HEK293 (cell line): ENCODE data around the gene MAU2.

Experiments used
- KLF8 ChIP-seq: fragments of 450-650 bp; formaldehyde crosslinking; IDR thresholded peaks from 2 replicates; pipeline ENCODE4 v1.5.1; 2016; ENCODE audit warnings: missing biosample characterization, missing genetic modification characterization
- REPIN1 ChIP-seq: fragments of 450-650 bp; formaldehyde crosslinking; IDR thresholded peaks from 2 replicates; pipeline ENCODE4 v1.5.1; 2017; ENCODE audit warnings: missing biosample characterization, missing genetic modification characterization, low read depth
- TCF7L2 ChIP-seq: IDR thresholded peaks from 2 replicates; pipeline ENCODE4 v1.6.1; 2011; ENCODE audit warnings: low read depth, mild to moderate bottlenecking, inconsistent platforms, low read length, moderate library complexity, borderline replicate concordance
- YY1 ChIP-seq: fragments of 450-650 bp; formaldehyde crosslinking; IDR thresholded peaks from 2 replicates; pipeline ENCODE4 v1.5.1; 2018; ENCODE audit warnings: missing biosample characterization, missing genetic modification characterization
- ZBTB21 ChIP-seq: fragments of 450-650 bp; formaldehyde crosslinking; IDR thresholded peaks from 2 replicates; pipeline ENCODE4 v1.5.1; 2017; ENCODE audit warnings: missing biosample characterization, missing genetic modification characterization
- ZFHX2 ChIP-seq: fragments of 450-650 bp; formaldehyde crosslinking; conservative IDR thresholded peaks from 2 replicates; pipeline ENCODE4 v1.5.1; 2016; ENCODE audit warnings: missing biosample characterization, missing genetic modification characterization
- ZFP69B ChIP-seq: fragments of 450-650 bp; formaldehyde crosslinking; IDR thresholded peaks from 2 replicates; pipeline ENCODE4 v1.5.1; 2016; ENCODE audit warnings: missing biosample characterization, missing genetic modification characterization
- ZIC2 ChIP-seq: fragments of 450-650 bp; formaldehyde crosslinking; IDR thresholded peaks from 2 replicates; pipeline ENCODE4 v1.5.1; 2016; ENCODE audit warnings: missing biosample characterization, missing genetic modification characterization
- ZNF10 ChIP-seq: fragments of 450-650 bp; formaldehyde crosslinking; IDR thresholded peaks from 2 replicates; pipeline ENCODE4 v1.5.1; 2017; ENCODE audit warnings: missing biosample characterization, missing genetic modification characterization
- ZNF146 ChIP-seq: fragments of 450-650 bp; formaldehyde crosslinking; IDR thresholded peaks from 2 replicates; pipeline ENCODE4 v1.5.1; 2016; ENCODE audit warnings: missing biosample characterization, missing genetic modification characterization
- ZNF274 ChIP-seq, 2 experiments: fragments of 200-500 bp in 1 of 2; fragments of 450-650 bp in 1 of 2; sonication (Bioruptor generic) in 1 of 2; formaldehyde crosslinking in 1 of 2; IDR thresholded peaks; 2 replicates each; pipeline versions ENCODE4 v1.5.1 to v1.6.1; 2014 to 2016; ENCODE audit warnings: borderline replicate concordance in 1 of 2, inconsistent platforms in 1 of 2, low read length in 1 of 2, missing biosample characterization in 1 of 2, missing genetic modification characterization in 1 of 2
- ZNF280C ChIP-seq: fragments of 450-650 bp; formaldehyde crosslinking; IDR thresholded peaks from 2 replicates; pipeline ENCODE4 v1.5.1; 2016; ENCODE audit warnings: missing biosample characterization, missing genetic modification characterization
- ZNF302 ChIP-seq: fragments of 450-650 bp; formaldehyde crosslinking; IDR thresholded peaks from 2 replicates; pipeline ENCODE4 v1.5.1; 2016; ENCODE audit warnings: missing biosample characterization, missing genetic modification characterization, low read depth
- ZNF473 ChIP-seq: fragments of 450-650 bp; formaldehyde crosslinking; IDR thresholded peaks from 2 replicates; pipeline ENCODE4 v1.5.1; 2017; ENCODE audit warnings: missing biosample characterization, missing genetic modification characterization
- ZNF510 ChIP-seq: fragments of 450-650 bp; formaldehyde crosslinking; IDR thresholded peaks from 2 replicates; pipeline ENCODE4 v1.5.1; 2018; ENCODE audit warnings: mild to moderate bottlenecking, missing genetic modification characterization, missing biosample characterization; ENCODE audit not compliant: insufficient replicate concordance
- ZNF555 ChIP-seq: fragments of 450-650 bp; formaldehyde crosslinking; conservative IDR thresholded peaks from 2 replicates; pipeline ENCODE4 v1.5.1; 2017; ENCODE audit warnings: missing biosample characterization, mild to moderate bottlenecking, missing genetic modification characterization, inconsistent platforms
- ZNF561 ChIP-seq: fragments of 450-650 bp; IDR thresholded peaks from 2 replicates; pipeline ENCODE4 v1.5.1; 2018; ENCODE audit warnings: missing biosample characterization, missing genetic modification characterization, borderline replicate concordance
- ZNF707 ChIP-seq: fragments of 450-650 bp; formaldehyde crosslinking; IDR thresholded peaks from 2 replicates; pipeline ENCODE4 v1.5.1; 2016; ENCODE audit warnings: missing biosample characterization, missing genetic modification characterization
- ZNF785 ChIP-seq: fragments of 450-650 bp; formaldehyde crosslinking; IDR thresholded peaks from 2 replicates; pipeline ENCODE4 v1.5.1; 2016; ENCODE audit warnings: missing biosample characterization, missing genetic modification characterization
- ZSCAN30 ChIP-seq: fragments of 450-650 bp; IDR thresholded peaks from 2 replicates; pipeline ENCODE4 v1.5.1; 2018; ENCODE audit warnings: missing biosample characterization, mild to moderate bottlenecking, missing genetic modification characterization, moderate library complexity
- ZXDB ChIP-seq: fragments of 450-650 bp; formaldehyde crosslinking; IDR thresholded peaks from 2 replicates; pipeline ENCODE4 v1.5.1; 2016; ENCODE audit warnings: missing biosample characterization, missing genetic modification characterization
- TF ChIP-seq, protein P1 (sequence below): fragments of 450-650 bp; formaldehyde crosslinking; IDR thresholded peaks from 2 replicates; pipeline ENCODE4; 2016; ENCODE audit warnings: missing biosample characterization, missing genetic modification characterization
- TF ChIP-seq, protein P2 (sequence below): fragments of 450-650 bp; formaldehyde crosslinking; IDR thresholded peaks from 2 replicates; pipeline ENCODE4 v1.5.1; 2016; ENCODE audit warnings: missing biosample characterization, missing genetic modification characterization, borderline replicate concordance
- TF ChIP-seq, protein P3 (sequence below): fragments of 450-650 bp; formaldehyde crosslinking; IDR thresholded peaks from 2 replicates; pipeline ENCODE4 v1.5.1; 2016; ENCODE audit warnings: missing biosample characterization, missing genetic modification characterization
- TF ChIP-seq, protein P4 (sequence below): fragments of 450-650 bp; formaldehyde crosslinking; IDR thresholded peaks from 2 replicates; pipeline ENCODE4 v1.5.1; 2016; ENCODE audit warnings: missing biosample characterization, missing genetic modification characterization

The MAU2 gene

GRCh38 chr19:19385131-19385895 is 64.7 kb downstream of the MAU2 start (continued):
- TF ChIP-seq ZIC2 (tag by site-specific recombination) (peak; percentile 83), ZNF707 (tag by site-specific recombination) (no peak), YY1 (tag by site-specific recombination) (no peak), ZNF561 (tag by site-specific recombination) (peak; percentile 14; the same call in 1 of the 2 replicates), ZSCAN30 (tag by site-specific recombination) (peak; percentile 44; the same call in 1 of the 2 replicates), ZNF10 (no peak), REPIN1 (tag by site-specific recombination) (no peak), ZXDB (tag by site-specific recombination) (peak; percentile 100), ZFHX2 (0 out of 2 replicates have a peak, but pooled peaks have one; percentile 21), ZFP69B (tag by site-specific recombination) (no peak), ZNF473 (tag by site-specific recombination) (no peak), ZNF146 (tag by site-specific recombination) (no peak), ZNF280C (tag by site-specific recombination) (no peak), ZNF785 (tag by site-specific recombination) (no peak), ZNF510 (tag by site-specific recombination) (no peak), KLF8 (peak; percentile 79), ZNF274 (IDR thresholded peaks at IDR 0.05; ENCODE audit: low read length) (no peak), ZNF274 (tag by site-specific recombination; IDR thresholded peaks at IDR 0.05; ENCODE audit: borderline replicate concordance) (no peak), ZBTB21 (no peak), ZNF555 (tag by site-specific recombination) (no peak), ZNF302 (no peak), TCF7L2 (no peak)
- TF ChIP-seq, protein P1, sequence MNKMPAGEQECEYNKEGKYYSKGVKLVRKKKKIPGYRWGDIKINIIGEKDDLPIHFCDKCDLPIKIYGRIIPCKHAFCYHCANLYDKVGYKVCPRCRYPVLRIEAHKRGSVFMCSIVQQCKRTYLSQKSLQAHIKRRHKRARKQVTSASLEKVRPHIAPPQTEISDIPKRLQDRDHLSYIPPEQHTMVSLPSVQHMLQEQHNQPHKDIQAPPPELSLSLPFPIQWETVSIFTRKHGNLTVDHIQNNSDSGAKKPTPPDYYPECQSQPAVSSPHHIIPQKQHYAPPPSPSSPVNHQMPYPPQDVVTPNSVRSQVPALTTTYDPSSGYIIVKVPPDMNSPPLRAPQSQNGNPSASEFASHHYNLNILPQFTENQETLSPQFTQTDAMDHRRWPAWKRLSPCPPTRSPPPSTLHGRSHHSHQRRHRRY (tag by site-specific recombination), result no peak
- TF ChIP-seq, protein P2, sequence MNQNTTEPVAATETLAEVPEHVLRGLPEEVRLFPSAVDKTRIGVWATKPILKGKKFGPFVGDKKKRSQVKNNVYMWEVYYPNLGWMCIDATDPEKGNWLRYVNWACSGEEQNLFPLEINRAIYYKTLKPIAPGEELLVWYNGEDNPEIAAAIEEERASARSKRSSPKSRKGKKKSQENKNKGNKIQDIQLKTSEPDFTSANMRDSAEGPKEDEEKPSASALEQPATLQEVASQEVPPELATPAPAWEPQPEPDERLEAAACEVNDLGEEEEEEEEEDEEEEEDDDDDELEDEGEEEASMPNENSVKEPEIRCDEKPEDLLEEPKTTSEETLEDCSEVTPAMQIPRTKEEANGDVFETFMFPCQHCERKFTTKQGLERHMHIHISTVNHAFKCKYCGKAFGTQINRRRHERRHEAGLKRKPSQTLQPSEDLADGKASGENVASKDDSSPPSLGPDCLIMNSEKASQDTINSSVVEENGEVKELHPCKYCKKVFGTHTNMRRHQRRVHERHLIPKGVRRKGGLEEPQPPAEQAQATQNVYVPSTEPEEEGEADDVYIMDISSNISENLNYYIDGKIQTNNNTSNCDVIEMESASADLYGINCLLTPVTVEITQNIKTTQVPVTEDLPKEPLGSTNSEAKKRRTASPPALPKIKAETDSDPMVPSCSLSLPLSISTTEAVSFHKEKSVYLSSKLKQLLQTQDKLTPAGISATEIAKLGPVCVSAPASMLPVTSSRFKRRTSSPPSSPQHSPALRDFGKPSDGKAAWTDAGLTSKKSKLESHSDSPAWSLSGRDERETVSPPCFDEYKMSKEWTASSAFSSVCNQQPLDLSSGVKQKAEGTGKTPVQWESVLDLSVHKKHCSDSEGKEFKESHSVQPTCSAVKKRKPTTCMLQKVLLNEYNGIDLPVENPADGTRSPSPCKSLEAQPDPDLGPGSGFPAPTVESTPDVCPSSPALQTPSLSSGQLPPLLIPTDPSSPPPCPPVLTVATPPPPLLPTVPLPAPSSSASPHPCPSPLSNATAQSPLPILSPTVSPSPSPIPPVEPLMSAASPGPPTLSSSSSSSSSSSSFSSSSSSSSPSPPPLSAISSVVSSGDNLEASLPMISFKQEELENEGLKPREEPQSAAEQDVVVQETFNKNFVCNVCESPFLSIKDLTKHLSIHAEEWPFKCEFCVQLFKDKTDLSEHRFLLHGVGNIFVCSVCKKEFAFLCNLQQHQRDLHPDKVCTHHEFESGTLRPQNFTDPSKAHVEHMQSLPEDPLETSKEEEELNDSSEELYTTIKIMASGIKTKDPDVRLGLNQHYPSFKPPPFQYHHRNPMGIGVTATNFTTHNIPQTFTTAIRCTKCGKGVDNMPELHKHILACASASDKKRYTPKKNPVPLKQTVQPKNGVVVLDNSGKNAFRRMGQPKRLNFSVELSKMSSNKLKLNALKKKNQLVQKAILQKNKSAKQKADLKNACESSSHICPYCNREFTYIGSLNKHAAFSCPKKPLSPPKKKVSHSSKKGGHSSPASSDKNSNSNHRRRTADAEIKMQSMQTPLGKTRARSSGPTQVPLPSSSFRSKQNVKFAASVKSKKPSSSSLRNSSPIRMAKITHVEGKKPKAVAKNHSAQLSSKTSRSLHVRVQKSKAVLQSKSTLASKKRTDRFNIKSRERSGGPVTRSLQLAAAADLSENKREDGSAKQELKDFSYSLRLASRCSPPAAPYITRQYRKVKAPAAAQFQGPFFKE (tag by site-specific recombination), result no peak
- TF ChIP-seq, protein P3, sequence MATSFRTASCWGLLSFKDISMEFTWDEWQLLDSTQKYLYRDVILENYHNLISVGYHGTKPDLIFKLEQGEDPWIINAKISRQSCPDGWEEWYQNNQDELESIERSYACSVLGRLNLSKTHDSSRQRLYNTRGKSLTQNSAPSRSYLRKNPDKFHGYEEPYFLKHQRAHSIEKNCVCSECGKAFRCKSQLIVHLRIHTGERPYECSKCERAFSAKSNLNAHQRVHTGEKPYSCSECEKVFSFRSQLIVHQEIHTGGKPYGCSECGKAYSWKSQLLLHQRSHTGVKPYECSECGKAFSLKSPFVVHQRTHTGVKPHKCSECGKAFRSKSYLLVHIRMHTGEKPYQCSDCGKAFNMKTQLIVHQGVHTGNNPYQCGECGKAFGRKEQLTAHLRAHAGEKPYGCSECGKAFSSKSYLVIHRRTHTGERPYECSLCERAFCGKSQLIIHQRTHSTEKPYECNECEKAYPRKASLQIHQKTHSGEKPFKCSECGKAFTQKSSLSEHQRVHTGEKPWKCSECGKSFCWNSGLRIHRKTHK (tag by site-specific recombination), result no peak
- TF ChIP-seq, protein P4, sequence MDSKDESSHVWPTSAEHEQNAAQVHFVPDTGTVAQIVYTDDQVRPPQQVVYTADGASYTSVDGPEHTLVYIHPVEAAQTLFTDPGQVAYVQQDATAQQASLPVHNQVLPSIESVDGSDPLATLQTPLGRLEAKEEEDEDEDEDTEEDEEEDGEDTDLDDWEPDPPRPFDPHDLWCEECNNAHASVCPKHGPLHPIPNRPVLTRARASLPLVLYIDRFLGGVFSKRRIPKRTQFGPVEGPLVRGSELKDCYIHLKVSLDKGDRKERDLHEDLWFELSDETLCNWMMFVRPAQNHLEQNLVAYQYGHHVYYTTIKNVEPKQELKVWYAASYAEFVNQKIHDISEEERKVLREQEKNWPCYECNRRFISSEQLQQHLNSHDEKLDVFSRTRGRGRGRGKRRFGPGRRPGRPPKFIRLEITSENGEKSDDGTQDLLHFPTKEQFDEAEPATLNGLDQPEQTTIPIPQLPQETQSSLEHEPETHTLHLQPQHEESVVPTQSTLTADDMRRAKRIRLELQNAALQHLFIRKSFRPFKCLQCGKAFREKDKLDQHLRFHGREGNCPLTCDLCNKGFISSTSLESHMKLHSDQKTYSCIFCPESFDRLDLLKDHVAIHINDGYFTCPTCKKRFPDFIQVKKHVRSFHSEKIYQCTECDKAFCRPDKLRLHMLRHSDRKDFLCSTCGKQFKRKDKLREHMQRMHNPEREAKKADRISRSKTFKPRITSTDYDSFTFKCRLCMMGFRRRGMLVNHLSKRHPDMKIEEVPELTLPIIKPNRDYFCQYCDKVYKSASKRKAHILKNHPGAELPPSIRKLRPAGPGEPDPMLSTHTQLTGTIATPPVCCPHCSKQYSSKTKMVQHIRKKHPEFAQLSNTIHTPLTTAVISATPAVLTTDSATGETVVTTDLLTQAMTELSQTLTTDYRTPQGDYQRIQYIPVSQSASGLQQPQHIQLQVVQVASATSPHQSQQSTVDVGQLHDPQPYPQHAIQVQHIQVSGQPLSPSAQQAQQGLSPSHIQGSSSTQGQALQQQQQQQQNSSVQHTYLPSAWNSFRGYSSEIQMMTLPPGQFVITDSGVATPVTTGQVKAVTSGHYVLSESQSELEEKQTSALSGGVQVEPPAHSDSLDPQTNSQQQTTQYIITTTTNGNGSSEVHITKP, result peak; percentile 78
